Measurements from ENCODE around the gene WASF3. TPM values are rescaled to one million over a fixed set of nuclear protein-coding genes. Genes with fewer than 3 reads are reported as not detected.

Gene WASF3
- total and polyA plus RNA-seq, 12 donors, result 12.6 to 63.3 (median 37.6) TPM

DNA sequence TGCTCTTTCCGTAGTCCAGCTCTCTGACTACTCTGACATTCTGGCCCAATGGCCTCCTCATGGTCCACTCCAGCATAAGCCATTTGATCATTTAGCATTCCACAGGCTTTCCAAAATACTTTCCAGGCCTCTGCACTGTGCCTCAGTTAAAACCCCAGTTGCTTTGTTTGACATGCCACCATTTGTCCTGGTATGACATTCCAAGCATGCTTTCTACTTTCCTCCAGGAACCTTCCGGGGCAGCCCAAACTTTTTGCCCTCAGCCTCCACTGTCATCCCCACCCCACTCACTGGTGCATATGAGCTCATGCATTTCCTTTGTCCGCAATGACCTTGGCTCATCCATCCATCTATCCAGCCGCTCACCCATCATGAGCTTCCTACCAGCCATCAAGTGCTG lies 41.8 kb upstream of the WASF3 start:
- H3K27ac ChIP-seq, result no peak overlapping the region
- no peaks in the 10 kb centered on the region for H3K27me3 ChIP-seq
- no peaks in the 10 kb centered on the region for H3K9me3 ChIP-seq (replicated peaks in 1 of 3)
- H3K36me3 ChIP-seq (replicated peaks in 1 of 2), result no peaks in the 10 kb centered on the region
- intact Hi-C loops (cut with DNase I), result no loop called here
- 71 to 83% (median 78%) methylated on average over 4 of the region's 4 CpGs for WGBS, 4 donors
- H3K4me1 ChIP-seq (replicated peaks in 1 of 2), result no peaks in the 10 kb centered on the region
- H3K4me3 ChIP-seq, result no peak overlapping the region
- DNase-seq, result no peak
- TF ChIP-seq POLR2A (IDR thresholded peaks at IDR 0.05), result no peak
- no peak for TF ChIP-seq CTCF (IDR thresholded peaks at IDR 0.05)

GRCh38 chr13:26517936-26518335 lies 39.5 kb upstream of the WASF3 start:
- intact Hi-C loops (cut with DNase I), result no loop called here
- Histone ChIP-seq H3K27ac (no peak overlapping the region), H3K36me3 (replicated peaks in 1 of 2) (no peaks in the 10 kb centered on the region), H3K4me1 (replicated peaks in 1 of 2) (no peaks in the 10 kb centered on the region), H3K4me3 (no peak overlapping the region), H3K27me3 (no peaks in the 10 kb centered on the region), H3K9me3 (replicated peaks in 1 of 3) (no peaks in the 10 kb centered on the region)
- TF ChIP-seq CTCF (IDR thresholded peaks at IDR 0.05) (no peak), POLR2A (IDR thresholded peaks at IDR 0.05) (no peak)
- 79 to 87% (median 86%) methylated on average over 2 of the region's 2 CpGs for WGBS, 4 donors
- DNase-seq, result no peak

- TF ChIP-seq POLR2A (IDR thresholded peaks at IDR 0.05) (no peak), CTCF (IDR thresholded peaks at IDR 0.05) (no peak)
- no peaks in the 10 kb centered on the region for H3K4me1 ChIP-seq (replicated peaks in 1 of 2)
- H3K36me3 ChIP-seq (replicated peaks in 1 of 2), result no peaks in the 10 kb centered on the region
- no peaks in the 10 kb centered on the region for H3K27me3 ChIP-seq
- WGBS, 4 donors, result 23 to 37% (median 33%) methylated on average over 5 of the region's 5 CpGs
- no peak overlapping the region for H3K27ac ChIP-seq
- H3K4me3 ChIP-seq, result no peak overlapping the region
- no peaks in the 10 kb centered on the region for H3K9me3 ChIP-seq (replicated peaks in 1 of 3)
- intact Hi-C loops (cut with DNase I), result no loop called here
- no peak for DNase-seq
Measured at GRCh38 chr13:26518451-26518959, 39.0 kb upstream of the WASF3 start.

- no peaks in the 10 kb centered on the region for H3K36me3 ChIP-seq (replicated peaks in 1 of 2)
- DNase-seq, result no peak
- no peak overlapping the region for H3K27ac ChIP-seq
- no peaks in the 10 kb centered on the region for H3K4me1 ChIP-seq (replicated peaks in 1 of 2)
- TF ChIP-seq CTCF (IDR thresholded peaks at IDR 0.05) (no peak), POLR2A (IDR thresholded peaks at IDR 0.05) (no peak)
- intact Hi-C loops (cut with DNase I), result no loop called here
- no peaks in the 10 kb centered on the region for H3K9me3 ChIP-seq (replicated peaks in 1 of 3)
- H3K4me3 ChIP-seq, result no peak overlapping the region
- WGBS, 4 donors, result 80 to 92% (median 87%) methylated on average over 4 to 5 of the region's 5 CpGs
- no peaks in the 10 kb centered on the region for H3K27me3 ChIP-seq
Measured at GRCh38 chr13:26522571-26522970, 34.9 kb upstream of the WASF3 start.
